ENCODE results near the gene BAIAP2.
A peak's percentile ranks its signal among the peaks of the same experiment; 100 is the strongest.

Gene BAIAP2

DNA sequence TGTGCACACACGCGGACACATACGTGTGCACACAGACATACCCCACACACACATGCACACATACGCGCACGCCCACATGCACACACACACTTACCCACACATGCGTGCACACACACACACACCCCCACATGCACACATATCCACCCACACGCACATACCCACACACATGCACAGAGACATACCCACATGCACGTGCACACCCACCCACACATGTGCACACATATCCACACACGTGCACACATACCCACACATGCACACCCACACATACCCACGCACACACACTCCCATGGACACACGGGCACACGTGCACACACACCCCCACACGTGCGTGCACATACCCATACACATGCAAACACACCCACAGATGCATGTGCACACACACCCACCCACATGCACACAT lies 103.1 kb downstream of the BAIAP2 start:
- H3K27ac ChIP-seq, result no peak overlapping the region
- TF ChIP-seq ZFX (IDR thresholded peaks at IDR 0.05; ENCODE audit: borderline replicate concordance), result no peak
- TF ChIP-seq, protein P1, sequence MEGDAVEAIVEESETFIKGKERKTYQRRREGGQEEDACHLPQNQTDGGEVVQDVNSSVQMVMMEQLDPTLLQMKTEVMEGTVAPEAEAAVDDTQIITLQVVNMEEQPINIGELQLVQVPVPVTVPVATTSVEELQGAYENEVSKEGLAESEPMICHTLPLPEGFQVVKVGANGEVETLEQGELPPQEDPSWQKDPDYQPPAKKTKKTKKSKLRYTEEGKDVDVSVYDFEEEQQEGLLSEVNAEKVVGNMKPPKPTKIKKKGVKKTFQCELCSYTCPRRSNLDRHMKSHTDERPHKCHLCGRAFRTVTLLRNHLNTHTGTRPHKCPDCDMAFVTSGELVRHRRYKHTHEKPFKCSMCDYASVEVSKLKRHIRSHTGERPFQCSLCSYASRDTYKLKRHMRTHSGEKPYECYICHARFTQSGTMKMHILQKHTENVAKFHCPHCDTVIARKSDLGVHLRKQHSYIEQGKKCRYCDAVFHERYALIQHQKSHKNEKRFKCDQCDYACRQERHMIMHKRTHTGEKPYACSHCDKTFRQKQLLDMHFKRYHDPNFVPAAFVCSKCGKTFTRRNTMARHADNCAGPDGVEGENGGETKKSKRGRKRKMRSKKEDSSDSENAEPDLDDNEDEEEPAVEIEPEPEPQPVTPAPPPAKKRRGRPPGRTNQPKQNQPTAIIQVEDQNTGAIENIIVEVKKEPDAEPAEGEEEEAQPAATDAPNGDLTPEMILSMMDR (IDR thresholded peaks at IDR 0.05), result no peak

DNA sequence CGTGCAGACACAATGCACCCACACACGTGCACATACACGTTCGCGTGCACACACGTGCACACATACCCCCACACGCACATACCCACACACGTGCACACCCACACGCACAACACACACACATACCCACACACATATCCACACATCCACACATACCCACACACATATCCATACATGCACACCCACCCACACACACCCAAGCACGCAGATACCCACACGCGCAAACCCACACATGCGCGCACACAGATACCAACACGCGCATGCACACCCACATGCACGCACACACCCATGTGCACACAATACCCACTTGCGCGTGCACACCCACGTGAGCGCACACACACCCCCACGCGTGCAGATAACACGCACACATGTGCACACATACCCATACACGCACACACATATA lies 103.5 kb downstream of the BAIAP2 start:
- TF ChIP-seq, protein P1 (IDR thresholded peaks at IDR 0.05), result no peak
- H3K27ac ChIP-seq, result no peak overlapping the region

DNA sequence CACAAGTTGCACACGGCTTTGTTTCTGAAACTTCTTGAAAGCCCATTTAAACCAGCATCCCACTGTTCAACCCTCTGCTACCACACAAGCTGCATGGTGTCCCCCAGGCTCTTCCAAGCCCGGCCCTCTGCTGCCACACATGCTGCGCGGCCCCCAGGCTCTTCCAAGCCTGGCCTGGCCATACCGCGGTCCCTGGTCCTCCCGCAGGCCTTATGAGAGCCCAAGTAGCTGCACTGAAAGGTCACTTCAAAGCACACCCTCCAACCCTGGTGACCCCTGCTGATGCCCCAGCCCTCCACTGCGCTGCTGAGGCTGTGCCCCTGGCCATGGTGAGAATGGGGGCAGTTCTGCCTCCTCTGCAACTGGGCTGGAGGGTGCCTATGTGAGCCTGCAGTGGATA lies 104.5 kb downstream of the BAIAP2 start:
- TF ChIP-seq ZFX (IDR thresholded peaks at IDR 0.05; ENCODE audit: borderline replicate concordance), result no peak
- TF ChIP-seq, protein P1 (IDR thresholded peaks at IDR 0.05), result no peak
- no peak overlapping the region for H3K27ac ChIP-seq

DNA sequence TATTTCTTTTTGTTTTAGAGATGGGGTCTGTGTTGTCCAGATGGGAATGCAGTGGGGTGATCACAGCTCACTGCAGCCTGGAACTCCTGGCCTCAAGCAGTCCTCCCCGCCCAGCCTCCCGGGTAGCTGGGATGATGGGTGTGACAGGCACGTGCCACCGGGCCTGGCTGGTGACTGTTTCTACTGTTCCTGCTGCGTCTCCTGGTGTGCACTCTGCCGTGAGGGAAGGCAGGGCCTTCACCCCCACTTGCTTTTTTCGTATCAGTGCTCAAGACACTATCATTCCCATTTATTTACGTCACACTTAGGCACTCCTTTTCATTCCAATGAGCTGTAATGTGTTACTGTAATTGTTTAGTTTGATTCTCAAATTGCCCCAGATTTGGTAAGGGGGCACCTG lies 105.1 kb downstream of the BAIAP2 start:
- H3K27ac ChIP-seq, result no peak overlapping the region
- TF ChIP-seq, protein P1 (IDR thresholded peaks at IDR 0.05), result no peak
- TF ChIP-seq ZFX (IDR thresholded peaks at IDR 0.05; ENCODE audit: borderline replicate concordance), result no peak

DNA sequence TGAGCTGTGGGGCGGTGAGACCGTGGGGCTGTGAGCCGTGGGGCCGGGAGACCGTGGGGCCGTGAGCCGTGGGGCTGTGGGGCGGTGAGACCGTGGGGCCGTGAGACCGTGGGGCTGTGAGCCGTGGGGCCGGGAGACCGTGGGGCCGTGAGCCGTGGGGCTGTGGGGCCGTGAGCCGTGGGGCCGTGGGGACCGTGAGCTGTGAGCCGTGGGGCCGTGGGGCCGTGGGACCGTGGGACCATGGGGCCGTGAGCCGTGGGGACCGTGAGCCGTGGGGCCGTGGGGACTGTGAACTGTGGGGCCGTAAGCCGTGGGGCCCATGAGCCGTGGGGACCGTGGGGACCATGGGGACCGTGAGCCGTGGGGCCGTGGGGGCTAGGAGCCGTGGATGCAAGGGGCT lies 105.7 kb downstream of the BAIAP2 start:
- TF ChIP-seq, protein P1 (IDR thresholded peaks at IDR 0.05), result no peak
- no peak for TF ChIP-seq ZFX (IDR thresholded peaks at IDR 0.05; ENCODE audit: borderline replicate concordance)
- no peak overlapping the region for H3K27ac ChIP-seq

DNA sequence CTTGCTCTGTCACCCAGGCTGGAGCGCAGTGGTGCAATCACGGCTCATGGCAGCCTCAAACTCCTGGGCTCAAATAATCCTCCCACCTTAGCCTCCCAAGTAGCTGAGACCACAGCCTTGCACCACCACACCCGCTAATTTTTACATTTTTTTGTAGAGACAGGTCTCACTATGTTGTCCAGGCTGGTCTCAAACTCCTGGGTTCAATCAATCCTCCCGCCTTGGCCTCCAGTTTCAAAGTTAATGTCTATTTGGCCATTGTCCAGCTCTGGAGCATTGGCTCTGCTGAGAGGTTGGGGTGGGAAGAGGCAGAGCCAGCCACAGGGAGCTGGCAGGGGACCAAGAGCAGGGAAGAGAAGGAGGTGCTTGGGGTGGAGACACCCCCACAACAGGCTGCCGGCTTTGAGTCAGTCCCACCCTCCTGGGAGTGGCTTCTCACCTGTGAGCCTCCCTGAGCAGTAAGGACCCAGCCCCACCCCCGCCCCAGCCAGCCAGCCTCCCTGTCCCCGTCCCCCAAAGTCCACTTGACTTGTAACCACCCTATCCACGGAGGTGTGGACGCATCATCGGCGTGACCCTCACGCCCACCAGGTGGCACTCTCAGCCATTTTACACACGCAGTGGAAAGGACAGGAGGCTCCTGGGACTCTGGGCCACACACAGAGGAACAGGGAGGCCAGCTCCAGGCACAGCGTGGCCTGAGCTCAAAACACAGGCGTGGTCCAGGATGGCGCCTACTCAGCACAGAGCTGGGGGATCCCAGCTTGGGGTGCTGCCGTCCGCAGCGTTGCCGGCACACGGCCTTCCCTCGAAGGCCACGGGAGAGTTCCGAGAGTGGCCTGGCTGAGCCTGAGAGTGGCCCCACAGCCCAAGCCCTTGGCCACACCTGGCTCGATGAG lies 107.6 kb downstream of the BAIAP2 start:
- TF ChIP-seq, protein P1 (IDR thresholded peaks at IDR 0.05), result peak; percentile 85
- no peak for TF ChIP-seq ZFX (IDR thresholded peaks at IDR 0.05; ENCODE audit: borderline replicate concordance)
- no peak overlapping the region for H3K27ac ChIP-seq

DNA sequence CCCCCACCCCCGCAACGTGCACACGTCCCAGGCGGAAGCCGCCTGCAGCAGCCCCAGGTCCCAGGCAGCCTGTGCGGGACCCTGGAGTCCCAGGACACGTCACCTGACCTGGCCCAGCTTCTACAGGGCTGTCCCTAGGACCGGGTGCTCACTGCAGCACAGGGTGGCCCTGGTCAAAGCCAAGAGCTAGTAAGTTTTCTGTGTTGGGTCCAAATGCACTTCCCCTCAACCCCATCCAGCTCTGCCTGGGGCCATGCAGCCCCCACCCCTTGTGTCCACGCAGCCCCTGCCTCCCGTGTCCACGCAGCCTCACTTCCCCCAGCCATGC lies 108.2 kb downstream of the BAIAP2 start:
- TF ChIP-seq, protein P1 (IDR thresholded peaks at IDR 0.05), result no peak
- no peak for TF ChIP-seq ZFX (IDR thresholded peaks at IDR 0.05; ENCODE audit: borderline replicate concordance)
- H3K27ac ChIP-seq, result no peak overlapping the region
